GM23248 (cell line): ENCODE measurements around the gene TLNRD1. TPM values are rescaled to one million over a fixed set of nuclear protein-coding genes. Genes with fewer than 3 reads are reported as not detected.

Source experiments
- DNase-seq: peaks from one replicate; pipeline ENCODE4 v3.0.0-alpha.2; 2015
- H2AFZ ChIP-seq: fragments of 200-600 bp; sonication (generic); 2 replicates; pipeline ENCODE4 v1.6.1; 2016; ENCODE audit warnings: antibody characterized with exemption
- H3F3A ChIP-seq: fragments of 200-600 bp; sonication (generic); 2 replicates; pipeline ENCODE4 v1.6.1; 2016; ENCODE audit warnings: mild to moderate bottlenecking, antibody characterized with exemption, mixed run types; ENCODE audit not compliant: insufficient read depth
- H3K27ac ChIP-seq: fragments of 200-600 bp; sonication (generic); 2 replicates; pipeline ENCODE4 v1.5.1; 2016; ENCODE audit warnings: mild to moderate bottlenecking
- H3K27me3 ChIP-seq: fragments of 200-600 bp; sonication (generic); replicated peaks from 2 replicates; pipeline ENCODE4 v1.6.1; 2016; ENCODE audit warnings: mild to moderate bottlenecking; ENCODE audit not compliant: insufficient read depth
- H3K36me3 ChIP-seq: fragments of 200-600 bp; sonication (generic); 2 replicates; pipeline ENCODE4 v1.6.1; 2016; ENCODE audit warnings: low read depth, mild to moderate bottlenecking
- H3K4me1 ChIP-seq: fragments of 200-600 bp; sonication (generic); 2 replicates; pipeline ENCODE4 v1.6.1; 2016; ENCODE audit warnings: mild to moderate bottlenecking; ENCODE audit not compliant: insufficient read depth
- H3K4me2 ChIP-seq: fragments of 200-600 bp; sonication (generic); one replicate; pipeline ENCODE4 v1.6.1; 2016; ENCODE audit warnings: mild to moderate bottlenecking; ENCODE audit not compliant: unreplicated experiment
- H3K4me3 ChIP-seq: fragments of 200-600 bp; sonication (generic); 2 replicates; pipeline ENCODE4 v1.5.1; 2016; ENCODE audit warnings: mild to moderate bottlenecking
- H3K79me2 ChIP-seq: fragments of 200-600 bp; sonication (generic); 2 replicates; pipeline ENCODE4 v1.6.1; 2016; ENCODE audit warnings: mild to moderate bottlenecking; ENCODE audit not compliant: insufficient read depth
- H3K9ac ChIP-seq: fragments of 200-600 bp; sonication (generic); 2 replicates; pipeline ENCODE4 v1.6.1; 2016; ENCODE audit warnings: mild to moderate bottlenecking
- H3K9me2 ChIP-seq: fragments of 200-600 bp; sonication (generic); 2 replicates; pipeline ENCODE4 v1.6.1; 2016; ENCODE audit warnings: mixed run types, mild to moderate bottlenecking, moderate library complexity; ENCODE audit not compliant: insufficient read depth
- H3K9me3 ChIP-seq: fragments of 200-600 bp; sonication (generic); one replicate; pipeline ENCODE4 v1.6.1; 2017; ENCODE audit warnings: low read depth
- H4K20me1 ChIP-seq: fragments of 200-600 bp; sonication (generic); 2 replicates; pipeline ENCODE4 v1.6.0; 2016; ENCODE audit not compliant: insufficient read depth
- EZH2 ChIP-seq: fragments of 200-600 bp; sonication (generic); IDR thresholded peaks from 2 replicates; pipeline ENCODE4 v1.6.1; 2018; ENCODE audit warnings: antibody characterized with exemption, mild to moderate bottlenecking; ENCODE audit not compliant: insufficient read depth, poor library complexity, severe bottlenecking
- EZH2phosphoT487 ChIP-seq: fragments of 200-600 bp; sonication (generic); IDR thresholded peaks from 2 replicates; pipeline ENCODE4 v1.6.1; 2018; ENCODE audit warnings: antibody characterized with exemption, moderate library complexity, mild to moderate bottlenecking, low read depth; ENCODE audit not compliant: insufficient read depth
- WGBS, 2 experiments: methylation state at CpG; one replicate each; pipeline ENCODE4 v1.1.6; 2015 to 2017; ENCODE audit warnings: low lambda C conversion rate in 2 of 2, low coverage in 1 of 2; ENCODE audit errors: missing lambda C conversion rate in 2 of 2; 5-methylcytosine and 5-hydroxymethylcytosine counted together
- in situ Hi-C: fragments of 300-500 bp; cut with MboI; formaldehyde crosslinking; loops from 2 replicates; pipeline ENCODE4 v1.15.0; 2020
- polyA plus RNA-seq: library from polyadenylated mRNA; unstranded; fragments of >200 nt; fragmentation: Nextera tagmentation; extraction: Ambion mirVana; gene quantifications from 2 replicates; pipeline ENCODE4 v1.2.1, GENCODE V29; 2016
- total RNA-seq: library from RNA; depleted of rRNA; stranded (reverse); fragments of >200 nt; shearing (Covaris generic); gene quantifications from 2 replicates; pipeline ENCODE4 v1.2.3, GENCODE V29; 2014

Gene TLNRD1
- total and polyA plus RNA-seq, 2 experiments from 2014 or later: 2.9 to 11.5 TPM

DNA sequence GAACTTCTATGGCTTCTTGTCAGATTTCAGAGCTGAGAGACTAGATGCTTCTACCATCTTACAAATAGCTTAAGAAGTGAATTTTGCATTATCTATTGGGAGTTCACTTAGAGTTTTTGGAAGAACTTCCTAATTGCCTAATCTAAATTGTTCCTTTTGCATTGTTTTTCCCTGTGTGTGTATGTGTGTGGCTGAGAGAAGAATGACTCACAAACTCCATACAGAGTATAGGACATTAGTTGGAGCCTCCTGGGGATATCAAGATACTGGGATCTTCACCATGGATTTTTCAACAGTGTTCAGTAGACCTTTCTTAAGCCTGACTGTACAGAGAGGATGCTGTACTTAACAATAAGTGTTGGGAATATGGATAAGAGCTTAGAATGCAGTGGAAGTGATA lies 10.9 kb downstream of the TLNRD1 start:
- no peaks in the 10 kb centered on the region for H3K9me2 ChIP-seq
- peaks cover 32% of the 10 kb centered on the region; the same call in 1 of the 2 replicates for H3F3A ChIP-seq
- H2AFZ ChIP-seq: no peak overlapping the region
- peak; percentile 78 for DNase-seq
- H3K36me3 ChIP-seq: no peaks in the 10 kb centered on the region
- peaks cover 17% of the 10 kb centered on the region; the same call in 1 of the 2 replicates for H3K4me1 ChIP-seq
- no peak overlapping the region for H3K4me3 ChIP-seq
- H3K79me2 ChIP-seq: peaks cover 60% of the 10 kb centered on the region
- no peaks in the 10 kb centered on the region for H3K27me3 ChIP-seq
- H3K4me2 ChIP-seq: no peak overlapping the region
- in situ Hi-C loops: no loop called here
- no peak overlapping the region for H3K9ac ChIP-seq
- H3K27ac ChIP-seq: peak overlapping the region; percentile 0; the same call in 1 of the 2 replicates
- H4K20me1 ChIP-seq: no peaks in the 10 kb centered on the region
- H3K9me3 ChIP-seq: no peaks in the 10 kb centered on the region
- TF ChIP-seq EZH2phosphoT487: no peak
- TF ChIP-seq EZH2: no peak

DNA sequence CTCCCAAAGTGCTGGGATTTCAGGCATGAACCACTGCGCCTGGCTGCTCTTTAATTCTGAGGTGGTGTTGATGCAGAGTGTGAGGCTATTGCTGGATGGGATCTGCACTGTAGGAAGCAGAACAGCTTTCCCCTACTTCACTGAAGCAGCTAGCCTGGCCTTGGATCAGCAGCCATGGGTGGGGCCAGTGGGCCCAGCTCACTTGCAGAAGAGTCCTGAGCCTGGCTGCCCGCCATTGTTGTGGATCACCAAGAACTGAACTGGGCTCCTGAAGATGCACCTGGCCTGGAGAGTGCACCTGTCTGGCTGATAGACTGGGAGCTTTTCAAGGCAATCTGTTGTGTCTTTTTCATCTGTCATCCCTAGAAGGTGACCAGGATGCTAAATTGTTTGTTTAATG lies 11.9 kb downstream of the TLNRD1 start:
- Histone ChIP-seq H3K4me3 (no peak overlapping the region), H3K36me3 (no peaks in the 10 kb centered on the region), H3K4me1 (peaks cover 18% of the 10 kb centered on the region; the same call in 1 of the 2 replicates), H3K9ac (no peak overlapping the region), H3K9me3 (no peaks in the 10 kb centered on the region), H3K4me2 (no peak overlapping the region), H3F3A (peaks cover 30% of the 10 kb centered on the region; the same call in 1 of the 2 replicates), H2AFZ (no peak overlapping the region), H3K79me2 (peaks cover 50% of the 10 kb centered on the region), H3K9me2 (no peaks in the 10 kb centered on the region), H4K20me1 (no peaks in the 10 kb centered on the region), H3K27ac (no peak overlapping the region), H3K27me3 (no peaks in the 10 kb centered on the region)
- TF ChIP-seq EZH2 (no peak), EZH2phosphoT487 (no peak)
- WGBS, 2 experiments: 93 to 96% methylated on average over 2 of the region's 2 CpGs
- DNase-seq: no peak
- in situ Hi-C loops: no loop called here

DNA sequence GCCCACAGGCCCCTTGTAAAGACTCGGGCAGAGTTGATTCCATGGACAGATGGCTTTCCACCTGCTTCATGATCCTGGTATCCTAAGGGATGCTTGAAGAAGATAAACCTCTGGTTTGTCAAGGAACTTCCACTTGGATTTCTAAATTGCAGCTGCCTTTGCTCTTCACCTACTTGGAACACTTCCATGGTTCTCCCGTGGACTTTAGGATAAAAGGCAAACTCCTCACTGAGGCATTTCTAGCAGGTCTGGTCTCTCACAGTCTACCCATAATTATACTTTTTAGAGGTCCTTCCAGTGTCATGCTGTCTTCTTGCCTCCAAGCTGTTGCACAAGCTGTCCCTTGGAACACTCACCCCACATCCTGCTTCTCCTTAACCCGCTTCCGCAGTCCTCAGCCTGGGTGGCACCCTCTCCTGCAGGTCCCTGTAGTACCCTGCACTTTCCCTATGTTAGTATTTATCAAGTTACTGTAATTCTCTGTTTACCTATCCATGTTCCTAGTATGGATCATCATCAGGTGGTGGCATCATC lies 12.7 kb downstream of the TLNRD1 start:
- Histone ChIP-seq H4K20me1 (no peaks in the 10 kb centered on the region), H3K27me3 (no peaks in the 10 kb centered on the region), H3K4me2 (no peak overlapping the region), H3K27ac (no peak overlapping the region), H2AFZ (no peak overlapping the region), H3K36me3 (no peaks in the 10 kb centered on the region), H3K4me1 (peaks cover 18% of the 10 kb centered on the region; the same call in 1 of the 2 replicates), H3K9me2 (no peaks in the 10 kb centered on the region), H3K79me2 (peaks cover 44% of the 10 kb centered on the region), H3K9ac (no peak overlapping the region), H3K9me3 (no peaks in the 10 kb centered on the region), H3K4me3 (no peak overlapping the region), H3F3A (peaks cover 29% of the 10 kb centered on the region; the same call in 1 of the 2 replicates)
- TF ChIP-seq EZH2: no peak
- no peak for TF ChIP-seq EZH2phosphoT487
- DNase-seq: no peak
- 89 to 91% methylated on average over 4 of the region's 4 CpGs for WGBS, 2 experiments
- in situ Hi-C loops: no loop called here

DNA sequence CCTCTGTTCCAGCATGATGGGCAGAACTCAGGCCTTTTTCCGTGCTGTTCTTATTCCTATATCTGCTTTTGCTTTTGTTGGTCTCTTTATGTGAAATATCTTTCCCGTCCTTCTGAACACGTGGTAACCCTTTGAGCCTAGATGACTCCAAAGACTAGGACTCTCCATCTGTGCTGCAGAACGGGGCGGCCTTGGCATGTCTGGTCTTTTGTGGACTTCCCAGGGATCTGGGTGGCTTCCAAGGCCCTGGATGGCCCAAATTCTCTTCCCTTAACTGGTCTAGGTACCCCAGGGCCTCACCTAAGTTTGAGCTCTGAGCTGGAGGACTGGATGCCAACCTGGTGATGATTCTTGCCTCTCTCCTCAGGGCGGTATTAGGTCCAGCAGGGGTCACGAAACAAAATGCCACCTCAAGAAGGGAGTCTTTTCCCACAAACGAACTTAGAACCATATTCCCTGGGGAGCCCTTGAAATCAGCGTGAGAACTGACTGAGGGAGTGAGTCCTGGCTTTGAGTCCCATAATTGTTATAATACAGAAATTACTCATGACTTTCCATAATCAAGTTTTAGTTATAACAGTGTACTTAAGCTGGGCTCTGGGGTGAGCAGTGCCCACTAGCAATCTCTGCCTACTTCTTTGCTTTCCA lies 13.8 kb downstream of the TLNRD1 start:
- no peak for DNase-seq
- H3K4me2 ChIP-seq: no peak overlapping the region
- H3K4me3 ChIP-seq: no peak overlapping the region
- peaks cover 35% of the 10 kb centered on the region for H3K79me2 ChIP-seq
- H3K9me3 ChIP-seq: no peaks in the 10 kb centered on the region
- H2AFZ ChIP-seq: no peak overlapping the region
- in situ Hi-C loops: no loop called here
- H3K27me3 ChIP-seq: no peaks in the 10 kb centered on the region
- no peaks in the 10 kb centered on the region for H4K20me1 ChIP-seq
- no peaks in the 10 kb centered on the region for H3K9me2 ChIP-seq
- H3K27ac ChIP-seq: no peak overlapping the region
- H3F3A ChIP-seq: peaks cover 25% of the 10 kb centered on the region; the same call in 1 of the 2 replicates
- TF ChIP-seq EZH2 (no peak), EZH2phosphoT487 (no peak)
- H3K9ac ChIP-seq: no peak overlapping the region
- H3K36me3 ChIP-seq: no peaks in the 10 kb centered on the region
- peaks cover 18% of the 10 kb centered on the region; the same call in 1 of the 2 replicates for H3K4me1 ChIP-seq
- 87 to 90% methylated on average over 9 of the region's 9 CpGs for WGBS, 2 experiments
